CD4-positive, alpha-beta T cell treated with Interferon alpha-2 for 1 hour (primary cell): ENCODE results near the gene CREBBP.

ENCODE experiments used
- DNase-seq, 2 donors: peaks; one replicate each; pipeline ENCODE4 v3.0.0-alpha.2; 2020 to 2022

CREBBP gene

GRCh38 chr16:3823427-3823826 lies 57.1 kb downstream of the CREBBP start:
- no peak for DNase-seq

GRCh38 chr16:3822366-3823045 lies 58.0 kb downstream of the CREBBP start:
- no peak for DNase-seq

GRCh38 chr16:3821184-3821583 lies 59.3 kb downstream of the CREBBP start:
- DNase-seq = no peak

- peak in 1 of 2 donors; percentile 37 for DNase-seq
Observed at GRCh38 chr16:3819746-3820724, 60.5 kb downstream of the CREBBP start.

GRCh38 chr16:3819175-3819527 lies 61.4 kb downstream of the CREBBP start:
- no peak for DNase-seq

GRCh38 chr16:3816326-3816725 lies 64.2 kb downstream of the CREBBP start:
- DNase-seq = no peak

- DNase-seq = no peak
Observed at GRCh38 chr16:3814755-3815154, 65.8 kb downstream of the CREBBP start.

- DNase-seq = no peak
Observed at GRCh38 chr16:3812469-3813172, 67.9 kb downstream of the CREBBP start.

GRCh38 chr16:3810818-3811217 lies 69.7 kb downstream of the CREBBP start:
- no peak for DNase-seq

GRCh38 chr16:3810198-3810664 lies 70.3 kb downstream of the CREBBP start:
- DNase-seq = no peak

- no peak for DNase-seq
Observed at GRCh38 chr16:3808308-3809063, 72.0 kb downstream of the CREBBP start.

GRCh38 chr16:3807425-3808123 lies 72.9 kb downstream of the CREBBP start:
- no peak for DNase-seq

GRCh38 chr16:3804426-3805016 lies 76.0 kb downstream of the CREBBP start:
- DNase-seq = no peak

- no peak for DNase-seq
Observed at GRCh38 chr16:3800477-3801270, 79.8 kb downstream of the CREBBP start.

- DNase-seq = no peak
Observed at GRCh38 chr16:3800019-3800418, 80.5 kb downstream of the CREBBP start.

- no peak for DNase-seq
Observed at GRCh38 chr16:3799354-3799753, 81.2 kb downstream of the CREBBP start.

GRCh38 chr16:3798838-3799237 lies 81.7 kb downstream of the CREBBP start:
- no peak for DNase-seq

- DNase-seq = no peak
Observed at GRCh38 chr16:3797904-3798811, 82.4 kb downstream of the CREBBP start.

GRCh38 chr16:3797473-3797872 lies 83.0 kb downstream of the CREBBP start:
- DNase-seq = peak in 1 of 2 donors; percentile 54
